Measurements from ENCODE around the gene CFAP251. TPM values are rescaled to one million over a fixed set of nuclear protein-coding genes. Genes with fewer than 3 reads are reported as not detected.

Gene CFAP251
- total RNA-seq, 4 donors from 2014 or later = 2.3 to 4.4 (median 2.6) TPM

GRCh38 chr12:122045262-122045661, 126.9 kb downstream of the CFAP251 start:
- H3K27me3 ChIP-seq = no peaks in the 10 kb centered on the region
- no peaks in the 10 kb centered on the region for H3K4me1 ChIP-seq
- H3K9me3 ChIP-seq = no peaks in the 10 kb centered on the region
- H3K36me3 ChIP-seq = peaks cover 22% of the 10 kb centered on the region
- 97% methylated on average over 7 of the region's 7 CpGs for WGBS
- TF ChIP-seq CTCF (IDR thresholded peaks at IDR 0.05) (no peak), POLR2AphosphoS5 (IDR thresholded peaks at IDR 0.05) (no peak), EP300 (IDR thresholded peaks at IDR 0.05) (no peak), POLR2A (IDR thresholded peaks at IDR 0.05) (no peak)
- DNase-seq (ENCODE audit: low spot score in 2 of 2) = no peak
- H3K4me3 ChIP-seq = no peak overlapping the region
- no peak overlapping the region for H3K27ac ChIP-seq

- H3K9me3 ChIP-seq = no peaks in the 10 kb centered on the region
- H3K27ac ChIP-seq = no peak overlapping the region
- no peak for DNase-seq (ENCODE audit: low spot score in 2 of 2)
- TF ChIP-seq EP300 (IDR thresholded peaks at IDR 0.05) = no peak
- no peak for TF ChIP-seq POLR2A (IDR thresholded peaks at IDR 0.05)
- no peak for TF ChIP-seq POLR2AphosphoS5 (IDR thresholded peaks at IDR 0.05)
- TF ChIP-seq CTCF (IDR thresholded peaks at IDR 0.05) = no peak
- H3K4me3 ChIP-seq = no peak overlapping the region
- H3K4me1 ChIP-seq = no peaks in the 10 kb centered on the region
- H3K27me3 ChIP-seq = no peaks in the 10 kb centered on the region
- H3K36me3 ChIP-seq = peaks cover 22% of the 10 kb centered on the region
- 83% methylated on average over 7 of the region's 7 CpGs for WGBS
Measured at GRCh38 chr12:122046145-122046544, 127.8 kb downstream of the CFAP251 start.

GRCh38 chr12:122048151-122048550, 129.8 kb downstream of the CFAP251 start:
- Histone ChIP-seq H3K27ac (no peak overlapping the region), H3K36me3 (peaks cover 22% of the 10 kb centered on the region), H3K4me1 (no peaks in the 10 kb centered on the region), H3K9me3 (no peaks in the 10 kb centered on the region), H3K27me3 (no peaks in the 10 kb centered on the region), H3K4me3 (no peak overlapping the region)
- DNase-seq (ENCODE audit: low spot score in 2 of 2) = no peak
- no peak for TF ChIP-seq EP300 (IDR thresholded peaks at IDR 0.05)
- TF ChIP-seq POLR2A (IDR thresholded peaks at IDR 0.05) = no peak
- TF ChIP-seq POLR2AphosphoS5 (IDR thresholded peaks at IDR 0.05) = no peak
- TF ChIP-seq CTCF (IDR thresholded peaks at IDR 0.05) = no peak
- WGBS = 95% methylated on average over 8 of the region's 8 CpGs

- TF ChIP-seq POLR2AphosphoS5 (IDR thresholded peaks at IDR 0.05) (no peak), CTCF (IDR thresholded peaks at IDR 0.05) (no peak), POLR2A (IDR thresholded peaks at IDR 0.05) (no peak), EP300 (IDR thresholded peaks at IDR 0.05) (no peak)
- no peaks in the 10 kb centered on the region for H3K9me3 ChIP-seq
- H3K27ac ChIP-seq = no peak overlapping the region
- no peaks in the 10 kb centered on the region for H3K27me3 ChIP-seq
- peaks cover 8% of the 10 kb centered on the region for H3K36me3 ChIP-seq
- no peak overlapping the region for H3K4me3 ChIP-seq
- peaks cover 7% of the 10 kb centered on the region for H3K4me1 ChIP-seq
- DNase-seq (ENCODE audit: low spot score in 2 of 2) = no peak
- 73% methylated on average over 9 of the region's 9 CpGs for WGBS
Measured at GRCh38 chr12:122049827-122050226, 131.4 kb downstream of the CFAP251 start.

GRCh38 chr12:122050706-122051105, 132.3 kb downstream of the CFAP251 start:
- 85% methylated on average over 20 of the region's 20 CpGs for WGBS
- H3K27me3 ChIP-seq = no peaks in the 10 kb centered on the region
- no peak for TF ChIP-seq EP300 (IDR thresholded peaks at IDR 0.05)
- no peak for TF ChIP-seq POLR2A (IDR thresholded peaks at IDR 0.05)
- no peak for TF ChIP-seq CTCF (IDR thresholded peaks at IDR 0.05)
- TF ChIP-seq POLR2AphosphoS5 (IDR thresholded peaks at IDR 0.05) = no peak
- no peaks in the 10 kb centered on the region for H3K9me3 ChIP-seq
- H3K4me3 ChIP-seq = no peak overlapping the region
- DNase-seq (ENCODE audit: low spot score in 2 of 2) = no peak
- no peak overlapping the region for H3K27ac ChIP-seq
- H3K36me3 ChIP-seq = peaks cover 9% of the 10 kb centered on the region
- peaks cover 7% of the 10 kb centered on the region for H3K4me1 ChIP-seq

Measured in suprapubic skin (tissue), 4 donors.